HepG2 (cell line): Measurements from ENCODE around the gene RRP8. TPM values are rescaled to one million over a fixed set of nuclear protein-coding genes. Genes with fewer than 3 reads are reported as not detected.

Experiments used
- ATAC-seq: fragments of 200-7000 bp; cut with Tn5 transposase; 3 replicates; pipeline ENCODE4 v1.9.1; 2020; ENCODE audit warnings: mild to moderate bottlenecking, moderate library complexity
- BruUV-seq: library from RNA; stranded (reverse); fragments of 400-500 nt; replicated peaks from 2 replicates; lab custom pipeline; 2021; lab: Mats Ljungman, UMichigan
- CTCF ChIA-PET: fragments of 300-600 bp; formaldehyde crosslinking; extraction: SDS; loops from one replicate; lab custom pipeline; 2021; ENCODE audit warnings: low total read pairs, inconsistent platforms, low intra/inter-chr PET ratio; lab: Yijun Ruan, JAX
- POLR2A ChIA-PET: fragments of 350-600 bp; sonication (Branson Sonifier 250); formaldehyde crosslinking; loops from one replicate; lab custom pipeline; 2020; ENCODE audit warnings: antibody characterized with exemption, inconsistent platforms; lab: Yijun Ruan, JAX
- DNase-seq: peaks from one replicate; pipeline ENCODE4 v3.0.0-alpha.2; 2015; ENCODE audit warnings: low spot score
- FAIRE-seq: peaks from 3 replicates; lab custom pipeline; 2011; peaks lifted over from hg19 to GRCh38; lab: Jason Lieb, UNC
- H2AFZ ChIP-seq: one replicate; pipeline ENCODE4 v1.6.1; 2011; ENCODE audit warnings: low read length, inconsistent platforms
- H3K27ac ChIP-seq: fragments of 300-600 bp; 3 replicates; pipeline ENCODE4 v1.8.0; 2011; ENCODE audit warnings: mixed run types, mild to moderate bottlenecking, mixed read lengths, low read length, inconsistent platforms; ENCODE audit not compliant: insufficient read depth; ENCODE audit errors: extremely low read length
- H3K27me3 ChIP-seq, 2 experiments: fragments of 200-600 bp in 1 of 2; 2 replicates in 1 of 2; 3 replicates in 1 of 2; pipeline versions ENCODE4 v1.6.0 to v1.8.0; 2011; ENCODE audit warnings: low read length in 2 of 2, mild to moderate bottlenecking in 2 of 2, moderate library complexity in 2 of 2, inconsistent platforms in 1 of 2; ENCODE audit not compliant: insufficient read depth in 2 of 2, control insufficient read depth in 1 of 2
- H3K36me3 ChIP-seq, 2 experiments: fragments of 200-600 bp in 1 of 2; replicated peaks in 1 of 2; 2 replicates in 1 of 2; 3 replicates in 1 of 2; pipeline versions ENCODE4 v1.5.1 to v1.8.0; 2011; ENCODE audit warnings: low read length in 2 of 2, inconsistent platforms in 1 of 2; ENCODE audit not compliant: insufficient read depth in 2 of 2, control insufficient read depth in 1 of 2
- H3K4me1 ChIP-seq: 2 replicates; pipeline ENCODE4 v1.5.1; 2012; ENCODE audit warnings: low read length, inconsistent platforms; ENCODE audit not compliant: insufficient read depth
- H3K4me2 ChIP-seq: 2 replicates; pipeline ENCODE4 v1.6.0; 2011; ENCODE audit warnings: low read depth, low read length, inconsistent platforms
- H3K4me3 ChIP-seq, 3 experiments: fragments of 200-600 bp in 1 of 3; sonication (generic), shearing (Covaris generic) in 1 of 3; replicated peaks in 1 of 3; 2 replicates each; pipeline ENCODE4 v1.5.1; 2011 to 2016; ENCODE audit warnings: low read length in 3 of 3, inconsistent platforms in 2 of 3, low read depth in 2 of 3, mild to moderate bottlenecking in 2 of 3, control low read depth in 1 of 3, mixed read lengths in 1 of 3; ENCODE audit not compliant: insufficient read depth in 1 of 3
- H3K79me2 ChIP-seq: one replicate; pipeline ENCODE4 v1.6.1; 2011; ENCODE audit warnings: low read length, inconsistent platforms; ENCODE audit not compliant: insufficient read depth
- H3K9ac ChIP-seq: 2 replicates; pipeline ENCODE4 v1.6.0; 2011; ENCODE audit warnings: mild to moderate bottlenecking, low read depth, low read length, inconsistent platforms; ENCODE audit not compliant: insufficient read depth
- H3K9me3 ChIP-seq: 2 replicates; pipeline ENCODE4 v1.5.1; 2012; ENCODE audit warnings: mild to moderate bottlenecking, low read length
- H4K20me1 ChIP-seq: 2 replicates; pipeline ENCODE4 v1.6.0; 2011; ENCODE audit warnings: inconsistent platforms, mild to moderate bottlenecking, low read length, moderate library complexity; ENCODE audit not compliant: insufficient read depth
- ATRX ChIP-seq: sonication (generic); formaldehyde crosslinking; IDR thresholded peaks from 2 replicates; pipeline ENCODE4 v1.4.0; 2020; ENCODE audit warnings: missing genetic modification reagents, borderline replicate concordance
- DNMT3B ChIP-seq: conservative IDR thresholded peaks from 2 replicates; pipeline ENCODE4 v1.6.1; 2016; ENCODE audit warnings: missing biosample characterization, control low read depth
- HDAC2 ChIP-seq: sonication (generic); formaldehyde crosslinking; IDR thresholded peaks from 2 replicates; pipeline ENCODE4 v1.4.0; 2020; ENCODE audit warnings: missing genetic modification reagents
- MXD1 ChIP-seq: sonication (generic); formaldehyde crosslinking; IDR thresholded peaks from 2 replicates; pipeline ENCODE4 v1.4.0; 2020; ENCODE audit warnings: mild to moderate bottlenecking, missing genetic modification reagents
- RBM22 ChIP-seq: fragments of 200-400 bp; formaldehyde crosslinking; optimal IDR thresholded peaks from 2 replicates; pipeline ENCODE3; 2017; ENCODE audit warnings: mild to moderate bottlenecking, low read length, moderate library complexity
- REL ChIP-seq: sonication (generic); formaldehyde crosslinking; conservative IDR thresholded peaks from 2 replicates; pipeline ENCODE4 v1.8.0; 2022; ENCODE audit warnings: mild to moderate bottlenecking, missing genetic modification reagents, moderate library complexity
- RERE ChIP-seq: IDR thresholded peaks from 2 replicates; pipeline ENCODE4 v1.6.1; 2016; ENCODE audit warnings: low read depth, missing genetic modification reagents, missing compliant biosample characterization
- STAG1 ChIP-seq: sonication (generic); formaldehyde crosslinking; IDR thresholded peaks from 2 replicates; pipeline ENCODE4 v1.4.0; 2020; ENCODE audit warnings: missing genetic modification reagents
- TBP ChIP-seq: sonication (generic); formaldehyde crosslinking; IDR thresholded peaks from 2 replicates; pipeline ENCODE4 v1.5.0; 2020; ENCODE audit warnings: missing genetic modification reagents
- TBX3 ChIP-seq: fragments of 450-650 bp; IDR thresholded peaks from 2 replicates; pipeline ENCODE4 v1.6.1; 2017; ENCODE audit warnings: antibody characterized with exemption, mild to moderate bottlenecking, inconsistent platforms, borderline replicate concordance
- TSC22D2 ChIP-seq: sonication (generic); formaldehyde crosslinking; IDR thresholded peaks from 2 replicates; pipeline ENCODE4 v1.5.1; 2020; ENCODE audit warnings: missing genetic modification reagents, mild to moderate bottlenecking, borderline replicate concordance
- ZBTB10 ChIP-seq: sonication (generic); formaldehyde crosslinking; IDR thresholded peaks from 2 replicates; pipeline ENCODE4 v1.4.0; 2020; ENCODE audit warnings: missing genetic modification reagents, borderline replicate concordance
- ZBTB26 ChIP-seq: IDR thresholded peaks from 2 replicates; pipeline ENCODE4 v1.6.1; 2016; ENCODE audit warnings: missing compliant biosample characterization, missing genetic modification reagents, borderline replicate concordance
- ZFP36 ChIP-seq: fragments of 150-350 bp; IDR thresholded peaks from 2 replicates; pipeline ENCODE4 v1.6.1; 2018; ENCODE audit warnings: borderline replicate concordance, low read length, low read depth; ENCODE audit not compliant: partially characterized antibody
- ZNF296 ChIP-seq: sonication (generic); formaldehyde crosslinking; conservative IDR thresholded peaks from 2 replicates; pipeline ENCODE4 v1.5.0; 2020; ENCODE audit warnings: mild to moderate bottlenecking, missing genetic modification reagents
- WGBS: methylation state at CpG from one replicate; pipeline ENCODE4 v1.1.6; 2017; ENCODE audit warnings: low lambda C conversion rate; 5-methylcytosine and 5-hydroxymethylcytosine counted together
- in situ Hi-C: cut with HindIII; loops from 2 replicates; pipeline ENCODE4 v1.10.0; 2017; ENCODE audit warnings: low pct_unique_long_range_greater_than_20kb; ENCODE audit not compliant: extremely low pct_ligation_motif_present
- intact Hi-C: fragments of 100-400 bp; cut with micrococcal nuclease; formaldehyde crosslinking; loops from one replicate; pipeline ENCODE4 v1.10.0; 2022; ENCODE audit not compliant: unreplicated experiment
- polyA plus RNA-seq, 8 experiments: library from polyadenylated mRNA; depleted of rRNA in 3 of 8; stranded (reverse) in 7 of 8; unstranded in 1 of 8; fragments of >200 nt; fragmentation: Illumina TruSeq in 4 of 8; extraction: Trizol in 4 of 8; gene quantifications; 2 replicates each; pipeline versions ENCODE4 v1.2.1 to v1.2.3, GENCODE V29; 2011 to 2016; ENCODE audit warnings: low read depth in 4 of 8, missing spikeins in 1 of 8, mixed read lengths in 1 of 8; ENCODE audit not compliant: insufficient read depth in 1 of 8
- total RNA-seq, 5 experiments: library from RNA; depleted of rRNA; stranded (reverse); fragments of >200 nt; fragmentation: Illumina TruSeq; extraction: Trizol; gene quantifications; 2 replicates each; pipeline ENCODE4 v1.2.3, GENCODE V29; 2016; ENCODE audit warnings: low read depth in 1 of 5

Gene RRP8
- total and polyA plus RNA-seq, 2 of the 13 experiments (the other 11 are each of a cell fraction or from before 2014, with no cell fraction given): 7.2 to 21.6 TPM

GRCh38 chr11:6648501-6648900 is 45.1 kb upstream of the RRP8 start:
- ChIA-PET CTCF (no interaction called here), POLR2A (no interaction called here)
- no peak overlapping the region for H3K4me2 ChIP-seq
- no TSS peak for BruUV-seq
- H4K20me1 ChIP-seq: no peaks in the 10 kb centered on the region; the same call in 1 of the 2 replicates
- no peak overlapping the region for H3K27ac ChIP-seq
- in situ Hi-C loops (no loop called here), intact Hi-C loops (no loop called here)
- peaks cover 3 to 100% of the 10 kb centered on the region in 2 experiments; a peak in 4 of 5 replicates for H3K27me3 ChIP-seq
- no peaks in the 10 kb centered on the region for H3K36me3 ChIP-seq
- no peaks in the 10 kb centered on the region for H3K79me2 ChIP-seq
- H3K4me1 ChIP-seq: no peaks in the 10 kb centered on the region
- no peak for ATAC-seq
- no peaks in the 10 kb centered on the region for H3K9me3 ChIP-seq
- no peak overlapping the region for H2AFZ ChIP-seq
- TF ChIP-seq ATRX (CRISPR knock-in tag): no peak
- no peak for TF ChIP-seq ZBTB26 (CRISPR knock-in tag)
- TF ChIP-seq ZNF296 (CRISPR knock-in tag): no peak
- no peak for TF ChIP-seq TBP
- TF ChIP-seq HDAC2 (CRISPR knock-in tag): no peak
- no peak for TF ChIP-seq REL (CRISPR knock-in tag)
- no peak for TF ChIP-seq RERE
- TF ChIP-seq TSC22D2: no peak
- no peak for TF ChIP-seq ZFP36
- TF ChIP-seq MXD1 (CRISPR knock-in tag): no peak
- TF ChIP-seq RBM22: no peak
- TF ChIP-seq DNMT3B (CRISPR knock-in tag): no peak
- TF ChIP-seq STAG1 (CRISPR knock-in tag): no peak
- no peak for TF ChIP-seq ZBTB10 (CRISPR knock-in tag)
- no peak for TF ChIP-seq TBX3
- WGBS: 0% methylated on average over 1 of the region's 1 CpG
- H3K4me3 ChIP-seq: no peak overlapping the region
- H3K9ac ChIP-seq: no peak overlapping the region
- DNase-seq: no peak
- no peak for FAIRE-seq
